Stimulated activated CD8-positive, alpha-beta memory T cell treated with anti-CD3 and anti-CD28 coated beads, Interleukin-7, amount 100 ng/mL, for 24 hours (primary cell): Measurements from ENCODE around the gene PCBP3.
"Not testable (repeated sequence)": the region's sequence is repeated elsewhere in the genome, so short reads cannot be mapped to it uniquely, and the experiment has no call there.

Experiments
- DNase-seq: peaks from one replicate; pipeline ENCODE4 v3.0.0-alpha.2; 2020; ENCODE audit warnings: low read depth

Gene PCBP3

GRCh38 chr21:45635271-45636151 is 8.0 kb upstream of the PCBP3 start:
- no peak for DNase-seq

GRCh38 chr21:45636459-45636858 is 7.1 kb upstream of the PCBP3 start:
- no peak for DNase-seq

GRCh38 chr21:45636951-45637646 is 6.4 kb upstream of the PCBP3 start:
- DNase-seq: no peak

- DNase-seq: no peak
Measured at GRCh38 chr21:45637883-45638282, 5.6 kb upstream of the PCBP3 start.

- DNase-seq: no peak
Measured at GRCh38 chr21:45638707-45639106, 4.8 kb upstream of the PCBP3 start.

GRCh38 chr21:45639206-45640000 is 4.1 kb upstream of the PCBP3 start:
- DNase-seq: no peak

GRCh38 chr21:45640001-45640887 is 3.3 kb upstream of the PCBP3 start:
- no peak for DNase-seq

- DNase-seq: no peak
Measured at GRCh38 chr21:45640888-45641479, 2.5 kb upstream of the PCBP3 start.

- DNase-seq: no peak
Measured at GRCh38 chr21:45641480-45642035, 2.0 kb upstream of the PCBP3 start.

GRCh38 chr21:45642122-45642813 is 1.3 kb upstream of the PCBP3 start:
- DNase-seq: no peak

- no peak for DNase-seq
Measured at GRCh38 chr21:45644041-45644906, 749 bp downstream of the PCBP3 start.

GRCh38 chr21:45651921-45652320 is 8.4 kb downstream of the PCBP3 start:
- no peak for DNase-seq

GRCh38 chr21:45655124-45655523 is 11.6 kb downstream of the PCBP3 start:
- DNase-seq: no peak

- not testable (repeated sequence) for DNase-seq
Measured at GRCh38 chr21:45656114-45656513, 12.6 kb downstream of the PCBP3 start.

- not testable (repeated sequence) for DNase-seq
Measured at GRCh38 chr21:45661913-45662622, 18.5 kb downstream of the PCBP3 start.

GRCh38 chr21:45662623-45663245 is 19.2 kb downstream of the PCBP3 start:
- not testable (repeated sequence) for DNase-seq

GRCh38 chr21:45669382-45669781 is 25.9 kb downstream of the PCBP3 start:
- no peak for DNase-seq

GRCh38 chr21:45670731-45671130 is 27.2 kb downstream of the PCBP3 start:
- DNase-seq: no peak
